ENCODE measurements around the gene ZMIZ1.
A peak's percentile ranks its signal among the peaks of the same experiment; 100 is the strongest.
"Not testable (repeated sequence)": the region's sequence is repeated elsewhere in the genome, so short reads cannot be mapped to it uniquely, and the experiment has no call there.

Gene ZMIZ1

DNA sequence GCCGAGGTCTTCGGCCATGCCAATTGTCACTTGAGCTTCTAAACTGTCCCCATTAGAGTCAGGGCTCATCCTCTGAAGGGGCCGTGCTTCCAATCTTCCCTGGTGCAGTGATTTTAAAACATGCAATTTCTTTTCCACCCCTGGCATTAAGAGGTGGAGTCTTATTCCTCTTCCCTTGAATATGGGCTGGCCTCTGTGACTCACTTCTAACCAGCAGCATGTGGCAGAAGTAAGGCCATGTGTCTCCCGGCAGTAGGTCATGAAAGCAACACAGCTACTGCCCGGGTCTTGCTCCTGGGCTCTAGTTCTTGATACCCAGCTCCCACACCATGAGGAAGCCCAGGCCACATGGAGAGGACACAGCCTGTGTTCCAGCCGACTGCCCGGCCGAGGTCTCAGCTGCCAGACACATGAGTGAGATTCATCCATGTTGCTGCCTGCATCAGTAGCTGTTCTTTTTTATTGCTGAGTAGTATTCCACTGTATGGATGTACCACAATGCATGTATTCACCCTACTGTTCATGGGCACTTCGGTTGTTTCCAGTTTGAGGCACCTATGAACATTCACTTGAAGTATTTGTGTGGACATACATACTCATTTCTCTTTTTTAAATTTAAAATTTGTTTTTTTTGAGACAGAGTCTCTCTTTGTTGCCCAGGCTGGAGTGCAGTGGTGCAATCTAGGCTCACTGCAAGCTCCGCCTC is 264.0 kb downstream of the ZMIZ1 start:
- DNase-seq = not testable (repeated sequence)

DNA sequence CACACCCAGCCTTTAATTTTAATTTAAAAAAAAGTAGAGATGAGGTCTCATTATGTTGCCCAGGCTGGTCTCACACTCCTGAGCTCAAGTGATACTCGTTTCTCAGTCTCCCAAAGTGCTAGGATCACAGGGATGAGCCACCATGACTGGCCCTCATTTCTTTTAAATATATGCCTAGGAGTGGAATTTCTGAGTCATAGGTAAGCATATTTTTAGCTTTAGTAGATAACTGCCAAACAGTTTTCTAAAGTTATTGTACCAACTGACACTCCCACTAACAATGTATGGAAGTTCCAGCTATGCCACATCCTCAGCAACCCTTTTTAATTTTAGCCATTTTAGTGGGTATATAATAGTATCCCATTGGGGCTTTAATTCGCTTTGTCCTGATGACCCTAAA is 264.7 kb downstream of the ZMIZ1 start:
- DNase-seq = no peak

DNA sequence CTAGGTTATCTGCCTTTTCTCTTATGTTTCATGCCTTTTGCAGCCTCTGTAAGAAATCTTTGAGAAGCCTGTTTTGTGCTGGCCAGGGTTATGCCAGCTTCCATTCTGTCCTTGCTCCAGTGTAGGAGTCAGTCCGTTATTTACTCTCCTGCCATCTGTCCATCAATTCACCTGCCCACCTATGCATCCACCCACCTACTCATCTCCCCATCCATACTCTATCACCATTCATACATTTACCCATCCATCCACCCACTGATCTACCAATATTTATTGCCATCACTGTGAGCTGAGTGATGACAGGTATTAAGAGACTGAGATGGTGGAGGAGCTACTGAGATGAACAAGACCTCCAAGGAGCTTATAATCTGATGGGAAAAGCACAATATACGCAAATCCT is 265.8 kb downstream of the ZMIZ1 start:
- DNase-seq = no peak

DNA sequence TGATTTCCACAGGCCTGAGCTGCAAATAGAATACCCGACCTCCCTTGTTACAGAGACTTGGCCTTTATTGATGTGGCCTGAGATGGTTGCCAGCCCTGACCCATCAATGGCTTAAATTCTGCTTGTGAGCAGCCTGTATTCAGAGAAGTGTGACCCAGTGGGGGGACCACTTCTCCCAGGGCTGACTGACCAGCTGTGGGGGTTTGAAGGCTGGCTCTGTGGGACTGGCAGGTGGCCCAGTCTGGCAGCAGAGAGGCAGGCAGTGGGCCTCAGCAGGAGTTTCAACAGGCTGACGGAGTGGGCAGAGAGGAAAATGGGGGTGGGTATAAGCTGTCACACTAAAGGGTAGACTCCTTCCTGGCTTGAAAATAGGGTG is 266.3 kb downstream of the ZMIZ1 start:
- no peak for DNase-seq

DNA sequence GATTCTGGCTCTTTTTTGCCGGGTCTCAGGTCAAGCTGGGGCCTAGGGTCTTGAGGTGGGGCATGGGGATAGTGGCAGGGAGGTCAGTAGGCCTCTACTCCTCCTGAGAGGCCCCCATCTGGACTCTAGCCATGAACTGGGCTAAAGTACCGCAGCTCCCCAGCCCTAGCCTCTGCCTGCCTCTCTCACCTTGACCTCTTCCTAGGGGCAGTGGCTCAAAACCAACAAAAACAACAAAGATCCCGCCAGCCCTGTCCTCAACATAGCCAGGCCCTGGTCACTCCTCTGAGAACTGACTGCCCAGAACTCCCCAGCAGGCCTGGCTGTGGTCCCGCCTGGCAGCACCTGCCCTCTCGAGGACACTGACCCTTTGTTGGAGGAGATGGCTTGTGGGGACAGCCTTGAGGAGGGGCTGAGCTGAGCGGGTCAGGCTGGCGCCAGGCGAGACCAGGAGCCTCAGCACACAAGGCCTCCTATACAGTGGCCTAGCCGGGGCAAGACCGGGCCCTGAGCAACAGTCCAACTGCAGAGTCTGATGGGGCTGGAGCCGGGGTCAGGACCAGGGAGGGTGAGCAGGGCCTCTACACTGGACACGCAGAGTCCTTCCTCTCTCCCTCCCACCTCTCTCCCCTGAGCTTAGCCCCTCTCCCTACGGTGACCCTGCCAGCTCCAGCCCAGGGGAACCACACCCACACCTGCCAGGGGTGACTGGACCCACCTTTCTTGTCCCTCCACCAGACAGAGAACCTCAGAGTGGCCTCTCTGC is 266.9 kb downstream of the ZMIZ1 start:
- no peak for DNase-seq

DNA sequence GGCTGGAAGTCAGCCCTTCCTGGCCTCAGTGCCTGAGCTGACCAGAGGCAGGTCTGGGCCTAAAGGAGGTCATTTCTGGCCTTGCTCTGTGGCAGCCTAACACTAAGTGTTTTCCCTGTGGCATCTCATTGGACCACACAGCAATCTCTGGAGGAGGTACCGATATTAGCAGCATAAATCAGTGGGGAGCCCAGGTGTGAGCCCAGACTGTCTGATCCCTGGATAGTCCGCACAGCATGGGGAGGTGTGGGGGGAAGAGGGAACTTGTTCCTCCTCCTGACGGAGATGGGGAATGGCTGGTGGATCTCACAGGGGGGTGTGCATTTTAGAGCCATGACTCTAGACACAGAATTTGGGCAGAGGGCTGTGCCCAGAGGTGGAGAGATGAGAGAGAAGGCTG is 267.5 kb downstream of the ZMIZ1 start:
- no peak for DNase-seq

DNA sequence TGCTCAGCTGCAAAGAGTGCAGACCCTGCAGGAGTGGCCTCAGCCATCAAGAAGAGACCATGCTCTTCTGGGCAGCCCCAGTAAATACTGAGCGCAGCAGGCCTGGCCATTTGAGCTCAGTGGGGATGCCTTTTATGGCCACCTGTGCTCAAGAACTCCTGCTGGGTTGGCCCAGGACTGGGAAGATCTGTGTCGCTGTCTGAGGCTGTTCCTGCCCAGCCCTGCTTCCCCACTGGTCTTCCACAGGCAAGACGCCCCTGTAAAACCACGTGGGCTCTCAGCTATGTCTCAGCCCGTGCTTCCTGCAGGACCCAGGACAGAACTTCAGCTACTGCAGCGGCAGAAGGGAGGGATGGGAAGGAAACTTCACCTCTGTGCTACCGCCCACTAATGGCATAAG is 268.0 kb downstream of the ZMIZ1 start:
- no peak for DNase-seq

DNA sequence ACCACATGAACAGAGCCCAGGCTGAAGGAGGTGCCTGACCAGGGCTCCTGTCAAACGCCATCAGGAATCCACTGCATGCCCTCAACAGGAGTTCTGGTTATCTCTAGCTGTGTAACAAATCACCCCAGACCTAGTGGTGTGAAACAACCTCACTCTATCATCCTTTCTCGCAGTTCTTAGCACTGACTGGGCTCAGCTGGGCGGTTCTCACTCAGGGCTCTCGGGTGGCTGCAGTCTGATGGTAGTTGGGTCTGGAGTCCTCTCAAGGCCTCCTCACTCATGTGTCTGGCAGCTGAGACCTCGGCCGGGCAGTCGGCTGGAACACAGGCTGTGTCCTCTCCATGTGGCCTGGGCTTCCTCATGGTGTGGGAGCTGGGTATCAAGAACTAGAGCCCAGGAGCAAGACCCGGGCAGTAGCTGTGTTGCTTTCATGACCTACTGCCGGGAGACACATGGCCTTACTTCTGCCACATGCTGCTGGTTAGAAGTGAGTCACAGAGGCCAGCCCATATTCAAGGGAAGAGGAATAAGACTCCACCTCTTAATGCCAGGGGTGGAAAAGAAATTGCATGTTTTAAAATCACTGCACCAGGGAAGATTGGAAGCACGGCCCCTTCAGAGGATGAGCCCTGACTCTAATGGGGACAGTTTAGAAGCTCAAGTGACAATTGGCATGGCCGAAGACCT is 269.2 kb downstream of the ZMIZ1 start:
- not testable (repeated sequence) for DNase-seq

DNA sequence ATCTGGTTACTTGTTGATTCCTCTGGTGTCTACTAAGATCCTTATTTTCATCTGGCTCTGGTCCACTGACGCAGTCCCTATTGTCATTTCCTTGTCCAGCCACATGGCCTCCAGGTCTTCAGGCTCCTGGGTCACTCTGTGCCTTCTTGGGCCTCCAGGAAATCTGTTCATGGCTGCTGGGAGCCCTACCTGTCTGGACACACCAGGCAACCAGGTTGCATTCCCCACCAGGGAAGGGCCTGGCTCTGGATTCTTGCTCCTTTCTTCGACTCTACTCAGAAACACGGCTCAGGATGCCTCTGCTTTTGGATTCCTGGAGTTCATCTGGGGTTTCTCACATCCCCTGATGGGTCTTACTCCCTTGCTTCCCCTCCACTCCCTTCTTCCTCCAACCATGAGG is 270.5 kb downstream of the ZMIZ1 start:
- no peak for DNase-seq

DNA sequence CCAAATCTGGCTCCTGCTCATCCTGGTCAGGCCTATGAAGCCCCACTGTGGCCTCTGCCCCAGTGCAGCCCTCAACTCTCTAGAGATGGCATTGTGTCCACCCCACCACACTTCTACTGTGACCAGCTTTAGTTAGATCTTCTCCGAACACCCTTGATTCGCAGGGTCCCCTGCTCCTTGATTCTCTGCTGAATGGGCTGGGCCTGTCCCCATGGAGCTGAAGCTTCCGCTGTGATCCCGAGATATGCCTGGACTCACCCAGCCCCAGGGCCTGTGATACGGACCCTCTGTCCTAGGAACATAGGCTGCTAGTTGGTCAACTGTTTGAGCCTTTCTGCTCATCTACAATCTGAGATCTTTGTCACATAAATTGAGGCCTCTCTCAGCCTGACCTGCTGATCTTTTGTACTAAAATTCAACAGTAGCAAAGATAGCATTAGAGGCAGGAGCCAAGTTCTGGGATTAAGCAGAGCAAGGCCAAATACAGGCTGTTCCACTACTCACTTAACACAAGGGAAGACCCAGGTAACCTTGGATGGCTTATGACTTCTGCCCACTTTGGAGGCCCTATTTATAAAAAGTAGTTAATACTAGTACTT is 272.0 kb downstream of the ZMIZ1 start:
- no peak for DNase-seq

DNA sequence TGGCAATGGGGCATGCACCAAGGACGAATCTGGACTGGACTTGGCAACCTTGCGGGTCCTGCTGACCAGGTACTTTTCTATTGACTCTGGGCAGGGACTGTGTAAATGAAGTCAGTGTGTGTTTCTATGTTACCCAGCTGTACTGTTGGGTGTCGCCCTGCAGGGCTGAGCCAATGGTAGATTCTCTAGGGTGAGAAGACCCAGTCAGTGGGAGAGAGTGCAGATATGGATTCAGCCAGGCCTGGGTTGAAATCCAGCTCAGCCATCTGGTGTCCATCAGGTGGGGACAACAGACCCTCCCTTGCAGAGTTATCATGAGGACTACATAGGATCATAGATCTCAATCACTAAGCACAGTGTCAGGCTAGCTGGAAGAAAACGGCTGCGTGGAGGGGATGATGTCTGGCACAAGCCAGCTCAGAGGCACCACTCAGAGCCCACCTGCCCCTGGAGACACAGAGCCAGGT is 273.6 kb downstream of the ZMIZ1 start:
- DNase-seq = no peak

DNA sequence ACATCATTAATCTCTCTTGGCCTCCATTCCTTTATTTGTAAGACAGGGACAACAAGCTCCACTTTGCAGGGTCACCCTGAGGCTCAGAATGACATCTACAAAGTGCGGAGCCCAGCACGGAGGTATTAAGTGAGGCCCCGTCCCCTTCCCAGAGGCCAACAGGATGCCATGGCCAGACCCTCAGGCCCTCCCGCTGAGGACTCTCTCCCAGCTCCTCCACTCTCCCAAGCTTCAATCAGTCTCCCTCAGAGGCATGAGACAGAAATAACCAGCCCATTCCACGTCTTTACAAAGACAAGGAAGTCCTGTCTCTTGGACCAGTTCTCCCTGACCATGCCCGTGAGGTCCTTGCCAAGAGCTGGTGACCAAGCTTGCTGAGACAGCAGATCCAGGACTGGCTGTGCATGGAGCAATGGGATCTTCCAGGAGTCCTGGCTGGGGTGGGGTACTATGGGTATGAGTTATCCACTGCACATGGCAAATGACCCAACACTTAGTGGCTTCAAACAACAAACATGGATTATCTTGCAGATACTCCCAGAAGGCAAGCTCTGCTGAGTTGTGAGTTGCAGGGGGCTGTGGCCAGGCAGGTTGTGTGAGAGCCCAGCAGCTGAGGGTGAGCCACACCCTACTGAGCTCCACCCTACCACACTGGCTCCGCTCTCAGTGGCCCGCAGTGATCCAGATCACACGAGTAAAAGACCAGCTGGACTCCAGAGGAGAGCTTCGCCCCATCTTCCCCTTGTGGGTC is 274.2 kb downstream of the ZMIZ1 start:
- no peak for DNase-seq

DNA sequence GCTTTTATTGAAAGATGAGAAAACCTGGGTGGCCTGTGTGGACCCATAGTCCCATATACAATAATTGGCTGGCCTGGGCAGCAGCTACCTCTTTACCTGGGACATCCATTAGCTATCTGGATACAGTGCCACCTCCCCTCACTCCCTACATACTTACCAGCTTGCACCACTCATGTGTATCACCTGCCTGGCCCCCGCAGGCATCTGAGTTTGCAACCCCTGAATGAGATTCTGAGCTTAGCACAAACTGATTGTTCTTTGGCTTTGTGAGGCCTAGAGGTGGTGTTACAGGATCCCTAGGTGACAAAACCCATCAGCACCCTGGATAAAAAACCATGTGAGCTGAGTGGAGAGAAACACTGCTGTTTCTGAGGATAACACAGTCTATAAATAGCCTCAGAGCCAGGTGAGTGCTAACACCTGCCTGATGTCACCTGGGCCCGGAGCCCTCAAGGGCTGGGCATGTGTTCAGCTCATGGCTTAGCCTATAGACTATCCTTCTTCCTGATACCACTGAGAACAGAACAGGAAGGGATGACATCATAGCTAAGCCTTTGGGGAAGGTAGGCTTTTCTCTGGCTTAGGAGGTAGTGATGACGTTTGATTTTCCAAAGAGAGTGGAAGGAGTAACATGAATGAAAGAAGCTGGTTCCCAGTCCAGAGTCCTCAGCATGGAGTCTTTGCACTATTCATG is 275.9 kb downstream of the ZMIZ1 start:
- no peak for DNase-seq

DNA sequence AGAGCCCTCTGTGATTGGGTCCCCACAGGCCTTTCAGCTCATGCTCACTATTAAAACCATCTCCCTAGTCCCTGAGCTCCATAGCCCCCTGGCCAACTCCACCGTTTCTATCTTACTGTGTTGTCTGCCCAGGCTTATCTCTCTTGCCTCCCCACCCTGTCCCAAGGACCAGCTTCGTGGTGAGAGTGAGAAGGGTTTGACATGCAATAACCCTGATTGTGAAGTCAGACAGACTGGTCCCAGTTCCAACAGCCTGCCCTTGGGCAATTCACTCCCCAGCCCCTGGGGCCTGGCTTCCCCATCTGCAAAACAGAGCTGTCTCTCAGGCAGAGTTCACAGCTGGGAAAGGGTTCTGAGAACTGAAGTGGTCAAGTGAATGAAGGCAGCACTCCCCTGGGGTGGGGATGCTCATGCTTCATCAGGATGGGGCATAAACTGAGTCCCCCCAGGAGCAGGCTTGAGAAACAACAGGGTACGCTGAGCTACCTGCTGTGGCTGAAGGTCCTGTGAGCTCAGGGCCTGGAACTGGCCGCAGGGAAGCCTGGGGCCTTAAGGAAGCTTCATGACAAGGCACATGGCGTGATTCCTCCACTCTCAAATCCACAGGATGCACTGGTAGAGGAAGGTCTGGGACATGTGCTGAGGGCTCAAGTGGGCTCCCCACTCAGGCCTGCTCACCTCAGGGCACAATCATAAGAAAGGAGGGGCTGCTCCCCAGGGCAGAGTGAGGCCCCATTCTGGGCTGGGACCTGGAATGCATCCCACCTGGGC is 276.7 kb downstream of the ZMIZ1 start:
- no peak for DNase-seq

DNA sequence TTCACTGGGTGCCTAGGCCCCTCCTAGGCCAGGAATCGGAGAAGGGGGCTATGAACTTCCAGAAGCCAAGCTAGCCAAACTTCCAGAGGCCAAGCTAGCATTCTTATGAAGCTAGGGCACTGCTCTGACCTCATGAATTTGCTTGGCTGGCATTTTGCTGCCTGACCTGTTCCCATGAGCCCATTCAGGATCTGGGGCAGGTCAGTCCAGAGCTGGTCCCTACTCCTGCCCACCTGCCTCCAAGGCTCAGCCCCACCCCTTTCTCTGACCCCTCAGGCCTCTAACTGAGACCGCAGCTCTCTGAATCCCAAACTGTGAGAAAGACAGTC is 277.2 kb downstream of the ZMIZ1 start:
- DNase-seq = no peak

DNA sequence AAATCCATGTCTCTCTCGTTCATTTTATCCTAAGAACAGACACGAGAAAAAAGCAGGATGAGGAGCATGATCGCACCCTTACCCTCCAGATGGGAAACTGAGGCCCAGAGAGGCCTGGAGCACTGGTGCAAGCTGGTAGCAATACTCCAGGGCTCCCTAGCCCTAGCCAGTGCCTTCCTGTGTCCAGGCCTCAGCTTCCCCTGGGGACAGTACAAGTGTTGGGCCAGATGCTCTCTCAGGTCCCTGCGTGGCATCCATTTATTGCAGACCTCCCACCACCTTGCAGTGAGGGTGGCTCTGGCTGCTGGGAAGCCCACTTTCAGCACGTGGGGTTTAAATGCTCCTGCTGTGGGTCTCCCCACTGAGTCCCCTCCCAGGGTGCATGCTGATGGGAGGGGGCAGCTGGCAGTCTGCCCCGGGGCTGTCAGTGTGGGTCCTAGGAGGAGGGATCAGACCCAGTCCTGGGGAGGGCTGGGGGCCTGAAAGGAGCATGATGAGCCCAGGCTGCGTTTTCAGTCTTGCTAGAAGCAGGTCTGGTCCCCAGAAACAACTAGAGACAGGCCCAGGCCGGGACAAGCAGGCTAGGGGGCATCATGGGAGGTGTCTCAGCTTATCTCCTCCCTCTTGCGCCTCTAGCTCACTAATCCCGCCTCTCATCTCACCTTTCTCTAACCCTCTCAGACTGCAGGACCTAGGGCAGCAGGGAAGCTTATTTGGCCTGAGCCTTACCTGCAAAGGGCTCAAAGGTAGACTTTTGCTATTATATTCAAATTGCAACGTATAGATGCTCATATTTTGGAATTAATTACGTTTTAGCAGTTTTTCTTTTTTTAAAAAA is 277.8 kb downstream of the ZMIZ1 start:
- no peak for DNase-seq

DNA sequence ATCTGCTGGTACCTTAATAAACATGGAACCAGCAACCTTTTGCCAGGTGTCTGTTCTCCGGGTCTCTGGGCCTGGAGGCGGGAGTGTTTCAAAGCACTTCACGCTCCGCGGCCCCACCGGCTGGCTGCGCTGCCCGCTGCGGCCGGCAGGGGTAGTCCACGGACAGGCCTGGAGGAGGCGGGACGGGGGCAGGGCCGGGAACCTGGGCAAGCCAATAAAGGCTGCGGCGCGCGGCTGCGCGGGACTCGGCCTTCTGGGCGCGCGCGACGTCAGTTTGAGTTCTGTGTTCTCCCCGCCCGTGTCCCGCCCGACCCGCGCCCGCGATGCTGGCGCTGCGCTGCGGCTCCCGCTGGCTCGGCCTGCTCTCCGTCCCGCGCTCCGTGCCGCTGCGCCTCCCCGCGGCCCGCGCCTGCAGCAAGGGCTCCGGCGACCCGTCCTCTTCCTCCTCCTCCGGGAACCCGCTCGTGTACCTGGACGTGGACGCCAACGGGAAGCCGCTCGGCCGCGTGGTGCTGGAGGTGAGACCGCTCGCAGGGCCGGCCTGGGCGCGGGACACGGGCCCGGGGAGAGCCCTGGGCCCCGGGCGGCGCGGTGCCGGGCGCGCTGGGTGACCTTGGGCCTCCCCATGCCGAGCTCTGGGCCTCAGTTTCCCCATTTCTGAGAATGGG is 278.6 kb downstream of the ZMIZ1 start, which contains the start of gene PPIF:
PPIF (plus strand) TSS at position 244 of the 668 bp plus-strand sequence; CDS start at position 324, 80 bp downstream.
- DNase-seq = peak; percentile 62 to 80

DNA sequence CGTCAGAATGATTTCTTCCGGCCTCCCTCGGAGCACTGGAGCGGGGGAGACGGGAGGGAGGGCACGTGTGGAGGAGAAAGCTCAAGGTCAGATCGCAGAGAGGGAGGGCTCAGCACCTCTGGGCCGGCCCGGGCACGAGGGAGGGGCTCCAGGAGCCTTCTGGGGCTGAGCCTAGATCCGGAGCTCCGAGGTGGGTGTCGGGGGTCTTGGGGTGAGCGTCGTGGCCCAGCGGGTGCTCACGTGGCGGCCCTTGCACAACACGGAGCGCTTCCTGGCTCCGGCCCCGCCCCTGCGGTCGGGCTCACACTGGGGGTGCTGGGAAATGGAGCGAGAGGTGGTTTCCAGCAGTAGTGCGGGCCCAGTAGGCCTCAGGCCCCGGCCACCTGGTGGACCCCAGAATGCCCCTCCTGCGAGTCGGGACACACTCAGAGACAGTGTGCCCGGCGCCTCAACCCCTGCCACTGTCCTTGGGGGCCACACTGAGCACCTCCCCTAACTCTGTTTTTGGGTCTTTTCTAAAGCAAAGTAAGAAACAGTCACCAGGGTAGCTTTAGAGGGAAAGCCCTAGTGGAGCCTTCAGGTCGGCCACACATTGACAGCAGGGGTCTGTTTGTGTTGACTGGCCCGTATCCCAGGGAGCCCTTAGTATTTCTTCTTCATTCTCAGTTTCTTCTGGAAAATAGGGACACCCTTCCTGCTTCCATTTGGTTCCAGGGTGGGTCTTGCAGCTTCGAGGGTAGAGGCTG is 279.3 kb downstream of the ZMIZ1 start:
- no peak for DNase-seq

DNA sequence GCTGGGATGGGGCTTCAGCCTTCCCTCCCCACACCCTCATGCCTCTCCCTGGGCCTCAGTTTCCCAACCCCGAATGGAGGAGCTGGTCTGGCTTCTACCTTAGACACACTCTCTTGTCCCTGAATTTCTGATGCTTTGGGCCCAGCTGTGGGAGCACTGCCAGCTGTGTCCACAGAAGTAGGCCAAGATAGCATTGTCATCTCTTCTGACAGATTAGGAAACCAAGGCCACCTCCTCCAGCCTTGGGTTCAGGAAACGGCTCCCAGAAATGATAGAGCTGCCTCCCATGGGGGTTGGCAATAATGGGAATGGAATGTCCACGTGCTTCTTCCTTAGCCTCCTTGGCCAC is 279.8 kb downstream of the ZMIZ1 start:
- no peak for DNase-seq
